Measurements from ENCODE around the gene SULT1E1.
"Not testable (repeated sequence)": the region's sequence is repeated elsewhere in the genome, so short reads cannot be mapped to it uniquely, and the experiment has no call there.

The SULT1E1 gene

GRCh38 chr4:69843301-69843700, 16.6 kb downstream of the SULT1E1 start:
- no peak for DNase-seq (ENCODE audit: low spot score)

DNA sequence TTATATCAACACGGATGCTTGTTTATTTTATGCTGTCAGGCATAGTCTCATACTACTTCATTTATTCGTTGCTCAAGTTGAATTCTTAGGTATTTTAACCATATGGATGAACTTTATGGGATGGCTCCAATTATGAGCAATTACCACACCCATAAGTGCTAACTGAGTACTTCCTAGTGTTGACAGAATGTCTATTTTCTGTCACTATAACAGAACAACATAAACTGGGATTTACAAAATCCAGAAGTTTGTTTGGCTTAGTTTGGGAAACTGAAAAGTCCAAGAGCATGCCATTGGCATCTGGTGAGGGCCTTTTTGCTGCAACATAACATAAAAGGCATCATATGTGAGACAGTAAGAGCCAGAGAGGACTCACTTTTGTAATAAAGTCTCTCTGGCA, 21.0 kb downstream of the SULT1E1 start:
- DNase-seq (ENCODE audit: low spot score), result no peak

DNA sequence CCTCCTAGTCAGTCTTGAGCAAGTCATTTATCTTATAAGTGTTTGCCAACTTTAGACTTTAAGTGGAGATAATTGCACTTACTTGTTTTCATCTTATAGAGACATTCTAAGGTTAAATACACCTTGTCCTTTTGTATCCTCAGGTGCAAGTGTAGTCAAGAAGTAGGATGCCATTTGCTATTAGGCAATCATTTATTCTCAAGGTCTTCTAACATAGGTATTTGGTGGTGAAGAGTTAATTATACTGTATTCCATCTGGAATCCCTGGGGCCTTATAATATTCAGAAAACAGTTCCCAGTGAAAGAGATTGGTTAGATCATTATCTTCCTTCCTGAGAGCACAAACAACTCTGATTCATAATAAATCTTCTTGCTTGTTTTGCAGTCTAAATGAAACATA, 23.7 kb downstream of the SULT1E1 start:
- DNase-seq (ENCODE audit: low spot score), result no peak

- no peak for DNase-seq (ENCODE audit: low spot score)
These were observed 24.2 kb downstream of the SULT1E1 start for GRCh38 chr4:69835766-69836165.

DNA sequence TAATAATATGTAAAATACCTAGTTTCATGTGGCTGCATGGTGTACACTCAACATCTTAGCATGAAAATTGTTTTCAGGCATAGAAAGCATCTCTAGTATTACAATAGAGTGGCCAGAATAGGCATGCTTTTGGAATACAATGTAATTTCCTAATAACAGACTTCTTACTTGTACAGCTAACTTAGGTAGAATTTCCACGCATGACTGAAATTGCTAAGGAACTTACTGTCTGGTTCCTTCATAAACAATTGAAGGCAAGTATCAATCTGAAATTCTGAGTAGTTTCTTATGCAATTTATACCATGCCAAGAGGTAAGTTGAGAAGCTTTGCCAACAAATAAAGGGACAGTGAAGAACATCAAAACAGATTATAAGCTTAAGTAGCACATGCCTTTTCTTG, 26.7 kb downstream of the SULT1E1 start:
- no peak for DNase-seq (ENCODE audit: low spot score)

- DNase-seq (ENCODE audit: low spot score), result no peak
These were observed 27.5 kb downstream of the SULT1E1 start for GRCh38 chr4:69832326-69833030.

GRCh38 chr4:69831646-69832325, 28.2 kb downstream of the SULT1E1 start:
- DNase-seq (ENCODE audit: low spot score), result no peak

DNA sequence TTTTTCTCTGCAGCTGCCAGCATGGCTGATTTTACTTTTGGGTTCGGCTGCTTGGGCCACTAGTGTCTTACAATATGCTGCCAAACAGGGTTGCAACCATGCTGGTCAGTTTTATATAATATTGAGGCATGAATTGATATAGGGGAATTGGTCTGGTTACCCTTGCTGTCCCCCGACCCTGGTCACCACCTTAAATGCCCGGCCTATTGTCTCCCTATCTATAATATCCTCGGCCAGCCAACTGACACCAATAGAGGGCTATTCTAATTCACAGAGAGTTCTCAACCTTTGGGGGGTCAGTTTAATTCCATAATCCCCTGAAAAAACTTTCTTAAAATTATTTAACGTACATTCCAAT, 28.7 kb downstream of the SULT1E1 start:
- DNase-seq (ENCODE audit: low spot score), result no peak

DNA sequence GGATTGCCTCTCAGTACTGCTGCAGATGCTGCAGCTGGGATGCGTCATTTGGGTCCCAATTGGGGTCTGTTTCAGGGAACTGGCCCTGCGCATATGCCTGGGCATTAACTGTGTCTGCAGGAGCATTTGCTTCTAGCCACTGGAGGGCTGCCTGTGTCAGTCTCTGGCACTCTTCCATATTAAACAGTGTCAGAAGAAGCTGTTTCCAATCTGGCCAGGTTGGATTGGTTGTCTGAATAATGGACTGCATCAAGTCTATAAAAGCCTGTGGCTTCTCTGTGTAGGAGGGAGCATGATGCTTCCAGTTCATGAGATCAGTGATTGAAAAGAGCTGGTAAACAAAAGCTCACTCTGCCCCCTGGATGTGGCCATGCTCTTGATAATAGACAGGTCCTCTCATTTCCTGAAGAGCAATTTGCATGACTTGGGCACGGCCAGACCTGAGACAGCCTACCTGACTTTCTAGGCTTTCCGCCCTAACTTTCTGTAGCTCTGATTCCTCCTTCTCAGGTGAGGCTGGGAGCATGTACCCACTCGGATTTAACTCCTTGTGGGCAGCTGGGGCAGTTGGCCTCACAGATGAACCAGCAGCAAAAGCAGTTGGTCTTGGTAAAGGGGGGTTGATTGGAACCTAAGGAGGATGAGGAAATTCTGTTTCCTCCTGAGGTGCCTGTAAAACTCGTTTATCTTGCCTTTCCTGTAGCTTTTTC, 29.2 kb downstream of the SULT1E1 start:
- DNase-seq (ENCODE audit: low spot score), result no peak

DNA sequence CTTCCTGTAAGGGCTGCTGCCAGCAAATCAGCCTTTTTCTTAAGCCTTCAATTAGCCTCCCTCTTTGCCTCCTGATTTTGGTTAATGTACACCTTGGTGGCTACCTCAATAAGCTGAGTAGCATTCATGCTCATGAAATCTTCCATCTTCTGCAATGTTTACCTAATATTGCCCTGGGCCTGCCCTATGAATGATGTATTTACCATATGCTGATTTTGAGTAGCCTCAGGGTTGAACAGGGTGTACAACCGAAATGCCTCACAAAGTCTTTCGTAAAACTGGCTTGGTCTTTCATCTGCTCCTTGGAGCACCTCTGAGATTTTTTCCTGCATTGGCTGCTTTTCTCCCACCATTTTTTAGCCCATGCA, 29.8 kb downstream of the SULT1E1 start:
- no peak for DNase-seq (ENCODE audit: low spot score)

GRCh38 chr4:69829678-69830077, 30.3 kb downstream of the SULT1E1 start:
- no peak for DNase-seq (ENCODE audit: low spot score)

DNA sequence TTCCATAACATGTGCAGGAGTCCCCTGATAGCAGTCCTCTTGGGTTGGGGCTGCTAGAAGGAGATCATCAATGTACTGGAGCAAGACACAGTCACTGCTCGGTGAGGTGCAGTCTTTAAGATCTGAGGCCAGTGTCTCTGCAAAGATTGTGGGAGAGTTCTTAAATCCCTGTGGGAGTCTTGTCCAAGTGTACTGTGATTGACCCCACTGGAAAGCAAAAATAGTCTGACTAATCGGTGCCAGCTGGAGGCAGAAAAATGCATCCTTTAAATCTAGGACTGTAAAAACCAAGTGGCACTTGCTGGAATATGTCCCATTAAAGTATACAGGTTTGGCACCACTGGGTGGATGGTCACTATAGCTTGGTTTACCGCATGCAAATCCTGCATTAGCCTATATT, 31.1 kb downstream of the SULT1E1 start:
- DNase-seq (ENCODE audit: low spot score), result no peak

DNA sequence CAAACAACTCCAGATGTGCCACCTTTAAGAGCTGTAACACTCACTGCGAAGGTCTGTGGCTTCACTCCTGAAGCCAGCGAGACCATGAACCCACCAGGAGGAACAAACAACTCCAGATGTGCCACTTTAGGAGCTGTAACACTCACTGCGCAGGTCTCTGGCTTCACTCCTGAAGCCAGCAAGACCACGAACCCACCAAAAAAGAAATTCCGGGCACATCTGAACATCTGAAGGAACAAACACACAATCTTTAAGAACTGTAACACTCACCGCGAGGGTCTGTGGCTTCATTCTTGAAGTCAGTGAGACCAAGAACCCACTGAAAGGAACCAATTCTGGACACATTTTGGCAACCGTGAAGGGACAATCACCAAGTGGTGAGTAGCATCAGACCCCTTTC, 34.9 kb downstream of the SULT1E1 start:
- not testable (repeated sequence) for DNase-seq (ENCODE audit: low spot score)

DNA sequence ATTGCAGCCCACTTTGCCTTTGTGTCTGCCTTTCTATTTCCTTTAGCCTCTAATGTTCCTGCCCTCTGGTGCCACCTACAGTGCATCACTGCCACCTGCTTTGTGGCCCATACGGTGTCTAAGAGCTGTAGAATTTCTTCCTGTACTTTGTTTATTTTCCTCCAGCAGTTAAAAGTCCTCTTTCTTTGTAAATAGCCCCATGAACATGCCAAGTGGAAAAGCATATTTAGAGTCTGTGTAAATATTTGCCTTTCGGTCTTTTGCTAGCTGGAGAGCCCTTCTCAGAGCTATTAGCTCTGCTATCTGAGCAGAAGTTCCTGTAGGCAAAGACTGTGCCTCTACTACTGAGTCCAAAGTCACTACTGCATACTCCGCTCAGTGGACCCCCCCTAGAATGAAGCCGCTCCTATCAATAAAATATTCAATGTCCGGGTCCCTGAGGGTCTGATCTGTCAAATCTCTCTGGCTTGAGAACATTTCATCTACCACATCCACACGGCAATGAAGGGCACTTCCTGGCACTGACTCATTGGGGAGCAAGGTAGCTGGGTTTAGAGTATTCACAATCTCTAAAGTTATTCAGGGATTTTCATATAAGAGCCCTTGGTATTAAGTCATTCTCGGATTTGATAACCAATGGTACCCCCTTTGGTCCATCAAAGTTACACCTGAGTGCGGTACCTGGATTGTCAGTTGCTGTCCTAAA, 36.3 kb downstream of the SULT1E1 start:
- DNase-seq (ENCODE audit: low spot score), result peak; percentile 33

DNA sequence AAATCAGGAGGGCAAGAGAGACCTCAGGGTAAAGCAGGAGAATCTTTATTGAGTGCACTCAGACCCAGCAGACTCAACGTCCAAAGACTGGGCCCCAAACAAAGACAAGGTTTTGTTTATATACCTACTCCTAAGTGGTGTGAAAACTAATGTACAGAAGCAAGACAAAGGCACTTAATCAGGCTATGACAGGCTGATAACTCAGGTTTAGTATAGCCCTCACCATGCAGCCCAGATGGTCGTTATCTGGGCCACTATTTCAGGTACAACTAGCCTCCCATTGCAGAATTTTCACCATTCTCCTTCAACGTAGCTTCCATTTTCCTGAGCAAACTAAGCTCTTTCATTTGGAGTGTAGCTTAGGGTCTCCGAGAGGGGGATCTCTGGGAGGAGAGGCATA, 36.9 kb downstream of the SULT1E1 start:
- no peak for DNase-seq (ENCODE audit: low spot score)

- DNase-seq (ENCODE audit: low spot score), result no peak
These were observed 37.7 kb downstream of the SULT1E1 start for GRCh38 chr4:69822198-69822597.

GRCh38 chr4:69818060-69818639, 41.8 kb downstream of the SULT1E1 start:
- DNase-seq (ENCODE audit: low spot score), result no peak

DNA sequence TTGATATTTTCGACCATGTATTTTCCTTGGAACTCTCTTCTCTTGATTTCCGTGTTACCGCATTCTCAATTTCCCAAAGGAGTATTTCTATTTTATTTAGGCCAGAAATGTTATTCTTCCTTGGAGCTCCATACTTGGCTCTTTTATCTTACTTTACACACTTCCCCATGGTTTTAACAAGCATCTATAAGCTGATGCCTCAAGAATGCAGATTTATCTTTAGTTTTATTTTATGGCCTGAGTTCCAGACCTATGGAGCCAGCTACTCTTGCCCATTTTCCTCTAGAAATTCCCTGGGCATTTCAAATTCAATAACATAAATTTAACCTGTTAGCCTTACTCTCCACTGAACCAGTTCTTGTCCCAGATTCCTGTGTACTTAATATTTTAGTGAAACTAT, 43.7 kb downstream of the SULT1E1 start:
- no peak for DNase-seq (ENCODE audit: low spot score)

DNA sequence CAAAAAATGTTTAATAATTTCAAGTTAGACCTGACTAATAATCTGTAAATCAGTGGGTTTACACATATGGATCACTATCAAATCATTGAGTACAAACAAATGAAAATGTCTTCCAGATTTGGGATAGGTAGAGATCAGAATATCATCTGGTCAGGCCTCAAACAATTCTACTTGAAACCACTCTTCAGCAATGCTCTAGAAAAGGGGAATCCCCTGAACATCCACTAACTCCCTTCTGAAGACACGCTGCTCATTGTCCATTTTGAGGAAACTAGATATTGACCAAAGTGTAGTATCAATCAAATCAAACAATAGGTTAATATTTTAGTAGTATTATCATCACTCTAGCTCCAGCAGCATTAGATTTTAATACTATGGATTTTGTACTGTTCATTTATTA, 46.3 kb downstream of the SULT1E1 start:
- DNase-seq (ENCODE audit: low spot score), result no peak

- DNase-seq (ENCODE audit: low spot score), result no peak
These were observed 48.8 kb downstream of the SULT1E1 start for GRCh38 chr4:69811166-69811565.

DNA sequence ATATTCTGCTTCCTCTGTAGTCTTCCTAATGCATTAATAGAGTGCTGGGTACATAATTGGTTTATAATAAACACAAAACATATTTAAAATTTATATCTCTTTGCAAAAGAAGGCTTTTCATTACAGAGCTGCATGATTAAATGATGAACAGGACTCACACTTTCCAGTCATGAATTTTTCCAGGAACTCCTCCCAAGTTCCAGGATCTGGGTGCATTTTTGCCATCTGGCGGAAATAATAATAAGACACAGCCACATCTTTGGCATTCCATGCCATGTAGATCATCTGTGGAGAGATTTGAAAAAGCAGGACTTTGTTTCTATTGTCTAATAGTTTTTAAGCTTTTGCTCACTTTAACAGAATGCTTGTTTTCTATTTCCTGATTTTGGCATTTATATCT, 59.3 kb downstream of the SULT1E1 start:
- DNase-seq (ENCODE audit: low spot score), result no peak

DNA sequence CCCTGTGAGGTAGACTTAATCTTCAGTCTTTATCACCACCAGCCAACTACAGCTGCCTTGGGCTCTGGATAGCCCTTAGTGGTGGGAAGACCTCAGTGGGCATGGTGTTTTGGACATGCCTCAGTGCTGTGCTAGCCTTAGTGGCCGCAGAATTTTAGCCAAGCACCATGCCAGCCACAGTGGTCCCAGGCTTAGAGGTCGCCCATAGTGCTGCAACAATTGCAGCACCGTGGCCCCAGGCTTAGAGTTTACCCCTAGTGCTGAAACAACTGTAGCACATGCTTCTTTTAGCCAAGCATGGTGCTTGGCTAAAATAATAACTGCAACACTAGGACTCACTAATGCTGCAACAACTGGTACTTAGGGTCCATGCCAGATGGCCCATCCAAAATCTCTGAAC, 60.6 kb downstream of the SULT1E1 start:
- no peak for DNase-seq (ENCODE audit: low spot score)

Measured in iPS-NIHi11 (cell line).